SK-N-MC (cell line): ENCODE results near the gene ANKMY1.

Experiments
- EZH2 ChIP-seq: fragments of 200-600 bp; sonication (generic); IDR thresholded peaks from one replicate; pipeline ENCODE4 v1.6.1; 2017; ENCODE audit warnings: antibody characterized with exemption
- FOXP2 ChIP-seq: optimal IDR thresholded peaks from 2 replicates; pipeline ENCODE3; 2011; ENCODE audit warnings: mild to moderate bottlenecking, moderate library complexity; ENCODE audit not compliant: insufficient read depth; ENCODE audit errors: extremely low read length, control extremely low read depth
- POLR2AphosphoS5 ChIP-seq: IDR thresholded peaks from 2 replicates; pipeline ENCODE4 v1.6.1; 2012; ENCODE audit warnings: mild to moderate bottlenecking, low read depth, low read length, borderline replicate concordance

DNA sequence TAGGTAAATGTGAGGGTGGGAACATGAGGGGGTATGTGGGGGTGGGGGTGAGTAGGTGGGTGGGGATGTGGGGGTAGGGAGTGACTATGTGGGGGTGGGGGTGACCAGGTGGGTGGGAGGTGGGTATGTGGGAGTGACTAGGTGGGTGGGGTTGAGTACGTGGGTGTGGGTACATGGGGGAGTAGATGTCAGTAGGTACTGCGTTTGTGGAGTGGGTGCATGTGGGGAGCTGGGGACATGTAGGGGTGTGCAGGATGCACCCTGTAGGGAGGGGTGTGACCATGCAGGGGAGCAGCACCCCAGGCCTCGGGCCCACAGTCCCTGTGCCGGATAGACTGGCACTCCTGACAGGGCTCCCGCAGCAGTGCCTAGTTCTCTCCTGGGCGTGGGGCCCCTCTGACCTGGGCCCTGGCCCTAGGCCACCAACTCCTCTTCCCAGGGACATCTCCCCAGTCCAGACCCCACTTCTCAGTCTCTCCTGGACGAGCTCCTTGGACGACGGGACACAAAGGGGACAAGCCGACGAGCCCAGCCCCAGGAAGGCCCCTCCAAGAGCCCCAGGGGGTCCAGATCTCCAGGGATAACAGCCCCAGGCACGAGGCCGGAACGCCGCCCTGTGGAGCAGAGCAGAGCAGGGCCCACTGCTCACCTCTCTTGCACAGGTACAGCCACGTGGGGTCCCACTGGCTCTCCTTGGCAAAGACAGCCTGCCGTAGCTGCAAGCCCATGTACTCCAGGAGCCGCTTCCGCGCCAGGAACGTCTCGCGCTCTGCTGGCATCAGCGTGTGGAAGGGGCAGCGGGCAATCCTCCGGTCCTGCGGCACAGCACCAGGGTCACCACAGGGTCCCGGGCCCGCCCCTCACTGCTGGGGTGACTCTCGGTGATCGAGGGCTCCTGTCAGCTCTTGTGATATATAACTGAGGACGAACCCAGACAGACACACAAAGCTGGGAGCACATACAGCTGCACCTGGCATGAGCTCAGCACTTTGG lies 58.2 kb downstream of the ANKMY1 start:
- no peak for TF ChIP-seq POLR2AphosphoS5
- no peak for TF ChIP-seq EZH2
- no peak for TF ChIP-seq FOXP2
